ENCODE measurements around the gene SCAP.

DNA sequence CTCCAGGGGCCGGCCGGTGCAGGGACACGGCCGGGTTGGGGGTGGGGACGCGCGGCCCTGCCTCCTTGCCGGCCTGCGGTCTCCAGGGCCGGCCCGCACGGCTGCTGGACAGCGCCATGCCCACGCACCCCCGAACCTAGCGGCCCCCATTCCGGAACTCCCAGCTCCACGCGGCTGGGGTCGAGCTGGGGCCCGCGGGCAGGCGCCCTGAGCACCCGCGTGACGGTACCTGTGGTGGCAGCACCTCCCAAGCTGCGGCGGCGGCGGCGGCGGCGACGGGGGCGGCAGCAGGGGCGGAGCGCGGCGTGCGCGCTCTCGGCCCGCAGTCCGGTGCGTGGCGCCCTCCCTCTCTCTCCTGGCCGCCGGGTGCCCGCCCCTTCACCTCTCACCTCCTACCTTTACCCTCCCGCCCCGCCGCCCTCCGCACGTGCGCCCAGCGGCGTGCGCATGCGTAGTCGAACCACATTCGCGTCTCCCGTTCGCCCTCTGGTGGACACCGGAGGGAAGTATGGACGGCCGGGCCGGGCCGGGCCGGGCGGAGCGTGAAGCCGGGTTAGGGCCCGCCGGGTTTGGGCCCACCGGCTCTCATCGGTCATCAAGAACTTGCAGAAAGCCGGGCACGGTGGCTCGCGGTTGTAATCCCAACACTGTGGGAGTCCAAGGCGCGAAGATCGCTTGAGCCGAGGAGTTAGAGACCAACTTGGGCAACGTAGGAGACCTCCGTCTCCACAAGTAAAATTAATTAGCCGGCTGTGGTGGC lies at the start of gene SCAP:
- TF ChIP-seq CTCF (IDR thresholded peaks at IDR 0.05 in 2 of 3, conservative IDR thresholded peaks at IDR 0.05 in 1 of 3; ENCODE audit: borderline replicate concordance in 1 of 3, insufficient read depth in 1 of 3, low read depth in 2 of 3, low read length in 2 of 3) (peak; percentile 78 to 84 (median 79); a peak in 5 of 6 replicates), POLR2A (IDR thresholded peaks at IDR 0.05; ENCODE audit: borderline replicate concordance, extremely low read depth, insufficient read depth, insufficient read length) (peak; percentile 52), POLR2AphosphoS5 (IDR thresholded peaks at IDR 0.05; ENCODE audit: low read depth, low read length) (peak; percentile 64), SIN3A (IDR thresholded peaks at IDR 0.05; ENCODE audit: low read depth) (peak; percentile 87; the same call in 1 of the 2 replicates), FOSL1 (IDR thresholded peaks at IDR 0.05; ENCODE audit: low read depth) (no peak), EZH2 (IDR thresholded peaks at IDR 0.05) (no peak), SP1 (IDR thresholded peaks at IDR 0.05; ENCODE audit: low read depth) (peak; percentile 82), EZH2phosphoT487 (IDR thresholded peaks at IDR 0.05; ENCODE audit: borderline replicate concordance) (no peak), RAD21 (IDR thresholded peaks at IDR 0.05; ENCODE audit: low read depth) (peak; percentile 65), YY1 (IDR thresholded peaks at IDR 0.05; ENCODE audit: extremely low read depth, insufficient replicate concordance, low read depth, low read length) (peak; percentile 91), TCF7L2 (IDR thresholded peaks at IDR 0.05; ENCODE audit: borderline replicate concordance, extremely low read depth, insufficient read depth, insufficient read length) (peak; percentile 31)
- TF ChIP-seq, protein P1, sequence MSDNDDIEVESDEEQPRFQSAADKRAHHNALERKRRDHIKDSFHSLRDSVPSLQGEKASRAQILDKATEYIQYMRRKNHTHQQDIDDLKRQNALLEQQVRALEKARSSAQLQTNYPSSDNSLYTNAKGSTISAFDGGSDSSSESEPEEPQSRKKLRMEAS (IDR thresholded peaks at IDR 0.05): peak; percentile 96
- TF ChIP-seq, protein P2, sequence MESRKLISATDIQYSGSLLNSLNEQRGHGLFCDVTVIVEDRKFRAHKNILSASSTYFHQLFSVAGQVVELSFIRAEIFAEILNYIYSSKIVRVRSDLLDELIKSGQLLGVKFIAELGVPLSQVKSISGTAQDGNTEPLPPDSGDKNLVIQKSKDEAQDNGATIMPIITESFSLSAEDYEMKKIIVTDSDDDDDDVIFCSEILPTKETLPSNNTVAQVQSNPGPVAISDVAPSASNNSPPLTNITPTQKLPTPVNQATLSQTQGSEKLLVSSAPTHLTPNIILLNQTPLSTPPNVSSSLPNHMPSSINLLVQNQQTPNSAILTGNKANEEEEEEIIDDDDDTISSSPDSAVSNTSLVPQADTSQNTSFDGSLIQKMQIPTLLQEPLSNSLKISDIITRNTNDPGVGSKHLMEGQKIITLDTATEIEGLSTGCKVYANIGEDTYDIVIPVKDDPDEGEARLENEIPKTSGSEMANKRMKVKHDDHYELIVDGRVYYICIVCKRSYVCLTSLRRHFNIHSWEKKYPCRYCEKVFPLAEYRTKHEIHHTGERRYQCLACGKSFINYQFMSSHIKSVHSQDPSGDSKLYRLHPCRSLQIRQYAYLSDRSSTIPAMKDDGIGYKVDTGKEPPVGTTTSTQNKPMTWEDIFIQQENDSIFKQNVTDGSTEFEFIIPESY (IDR thresholded peaks at IDR 0.05; ENCODE audit: extremely low read depth, insufficient replicate concordance, low read length): peak; percentile 10
- TF ChIP-seq, protein P3, sequence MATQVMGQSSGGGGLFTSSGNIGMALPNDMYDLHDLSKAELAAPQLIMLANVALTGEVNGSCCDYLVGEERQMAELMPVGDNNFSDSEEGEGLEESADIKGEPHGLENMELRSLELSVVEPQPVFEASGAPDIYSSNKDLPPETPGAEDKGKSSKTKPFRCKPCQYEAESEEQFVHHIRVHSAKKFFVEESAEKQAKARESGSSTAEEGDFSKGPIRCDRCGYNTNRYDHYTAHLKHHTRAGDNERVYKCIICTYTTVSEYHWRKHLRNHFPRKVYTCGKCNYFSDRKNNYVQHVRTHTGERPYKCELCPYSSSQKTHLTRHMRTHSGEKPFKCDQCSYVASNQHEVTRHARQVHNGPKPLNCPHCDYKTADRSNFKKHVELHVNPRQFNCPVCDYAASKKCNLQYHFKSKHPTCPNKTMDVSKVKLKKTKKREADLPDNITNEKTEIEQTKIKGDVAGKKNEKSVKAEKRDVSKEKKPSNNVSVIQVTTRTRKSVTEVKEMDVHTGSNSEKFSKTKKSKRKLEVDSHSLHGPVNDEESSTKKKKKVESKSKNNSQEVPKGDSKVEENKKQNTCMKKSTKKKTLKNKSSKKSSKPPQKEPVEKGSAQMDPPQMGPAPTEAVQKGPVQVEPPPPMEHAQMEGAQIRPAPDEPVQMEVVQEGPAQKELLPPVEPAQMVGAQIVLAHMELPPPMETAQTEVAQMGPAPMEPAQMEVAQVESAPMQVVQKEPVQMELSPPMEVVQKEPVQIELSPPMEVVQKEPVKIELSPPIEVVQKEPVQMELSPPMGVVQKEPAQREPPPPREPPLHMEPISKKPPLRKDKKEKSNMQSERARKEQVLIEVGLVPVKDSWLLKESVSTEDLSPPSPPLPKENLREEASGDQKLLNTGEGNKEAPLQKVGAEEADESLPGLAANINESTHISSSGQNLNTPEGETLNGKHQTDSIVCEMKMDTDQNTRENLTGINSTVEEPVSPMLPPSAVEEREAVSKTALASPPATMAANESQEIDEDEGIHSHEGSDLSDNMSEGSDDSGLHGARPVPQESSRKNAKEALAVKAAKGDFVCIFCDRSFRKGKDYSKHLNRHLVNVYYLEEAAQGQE (IDR thresholded peaks at IDR 0.05; ENCODE audit: low read depth): no peak; the same call in 1 of the 2 replicates

All from HCT116 (cell line).